H1 (cell line): ENCODE data around the gene INPP5A. TPM values are rescaled to one million over a fixed set of nuclear protein-coding genes. Genes with fewer than 3 reads are reported as not detected.

Experiments
- NRF1 ChIP-seq: IDR thresholded peaks from 2 replicates; pipeline ENCODE4 v1.6.1; 2011; ENCODE audit warnings: mild to moderate bottlenecking, low read depth, low read length, improper control_type of control experiment
- POLR2A ChIP-seq, 2 experiments: IDR thresholded peaks; 1 replicate in 1 of 2; 2 replicates in 1 of 2; pipeline ENCODE4 v1.6.1; 2011; ENCODE audit warnings: low read depth in 2 of 2, low read length in 2 of 2, mild to moderate bottlenecking in 2 of 2; ENCODE audit errors: control extremely low read depth in 1 of 2
- RAD21 ChIP-seq, 2 experiments: IDR thresholded peaks in 1 of 2; conservative IDR thresholded peaks in 1 of 2; 2 replicates each; pipeline ENCODE4 v1.6.1; 2011; ENCODE audit warnings: low read depth in 2 of 2, low read length in 2 of 2, improper control_type of control experiment in 1 of 2, inconsistent platforms in 1 of 2, mild to moderate bottlenecking in 1 of 2, moderate library complexity in 1 of 2
- polyA plus RNA-seq, 7 experiments: library from polyadenylated mRNA; depleted of rRNA in 3 of 7; stranded (reverse) in 5 of 7; unstranded in 2 of 7; fragments of >200 nt in 5 of 7; fragments of 200-250 nt in 2 of 7; gene quantifications; 1 replicate in 5 of 7; 2 replicates in 1 of 7; 4 replicates in 1 of 7; pipeline versions ENCODE4 v1.2.1 to v1.2.3, GENCODE V29; 2011 to 2013; ENCODE audit warnings: missing spikeins in 2 of 7, mixed read lengths in 2 of 7
- total RNA-seq: library from RNA; stranded (reverse); fragmentation: NEBNext Ultra II Directional; extraction: Animal tissue kit (Norgen Biotek cat#: 25700); gene quantifications from 2 replicates; pipeline ENCODE4 v1.2.1, GENCODE V29; 2021

The INPP5A gene
- total and polyA plus RNA-seq, 2 of the 8 experiments (the other 6 are each of a cell fraction or from before 2014, with no cell fraction given): 19.7 to 27.5 TPM

- TF ChIP-seq RAD21 (IDR thresholded peaks at IDR 0.05 in 1 of 2, conservative IDR thresholded peaks at IDR 0.05 in 1 of 2; ENCODE audit: low read depth in 2 of 2, low read length in 2 of 2) (no peak), NRF1 (no peak), POLR2A (IDR thresholded peaks at IDR 0.05; ENCODE audit: control extremely low read depth in 1 of 2, low read depth in 2 of 2, low read length in 2 of 2) (no peak)
Measured at GRCh38 chr10:132677473-132678227, 140.1 kb downstream of the INPP5A start (continued).
